CD4-positive, alpha-beta T cell treated with Interleukin-15 for 1 hour (primary cell): ENCODE measurements around the gene USP6NL.
"Not testable (repeated sequence)": the region's sequence is repeated elsewhere in the genome, so short reads cannot be mapped to it uniquely, and the experiment has no call there.

Source experiments
- DNase-seq: peaks from one replicate; pipeline ENCODE4 v3.0.0-alpha.2; 2020

Gene USP6NL

DNA sequence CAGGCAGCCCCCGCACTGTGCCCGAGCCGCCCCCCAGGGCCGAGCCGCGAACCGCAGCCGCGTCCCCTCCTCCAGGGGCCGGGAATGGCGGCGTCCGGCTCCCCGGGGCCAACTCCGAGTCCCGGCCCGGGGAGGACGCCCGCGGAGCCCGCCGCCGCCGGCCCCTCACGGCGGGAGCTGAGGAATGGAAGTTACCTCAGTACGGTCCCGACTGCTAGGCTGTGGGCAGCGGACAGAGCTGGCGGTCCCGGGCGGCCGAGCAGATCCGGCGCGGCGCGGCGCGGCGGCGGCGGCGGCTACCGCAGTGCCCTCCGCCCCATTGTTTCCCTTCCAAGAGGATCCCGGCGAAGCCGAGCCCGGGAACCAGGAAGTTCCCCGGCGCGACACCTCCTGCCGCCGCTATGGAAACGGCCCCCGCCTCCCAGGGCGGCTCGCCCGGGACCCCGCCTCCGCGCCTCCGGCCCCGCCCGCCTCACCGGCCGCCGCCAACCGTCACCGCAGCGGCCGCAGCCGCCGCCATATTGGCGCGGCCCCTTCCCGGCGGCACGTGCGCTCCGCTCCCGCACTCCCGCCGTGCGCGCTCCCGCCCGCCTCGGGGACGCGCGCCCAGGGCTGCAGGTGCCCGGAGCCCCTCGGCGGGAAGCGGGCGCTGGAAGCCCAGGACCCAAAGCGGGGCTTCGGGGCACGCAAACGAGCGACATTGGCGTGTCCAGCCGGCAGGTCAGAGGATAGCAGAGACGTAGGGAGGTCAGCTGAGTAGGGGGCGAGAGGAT, at the start of gene USP6NL:
TSS of gene USP6NL (minus strand) at position 403 of the 773 bp plus-strand sequence. CDS start 14,016 bp downstream, outside the sequence.
- peak; percentile 74 for DNase-seq

DNA sequence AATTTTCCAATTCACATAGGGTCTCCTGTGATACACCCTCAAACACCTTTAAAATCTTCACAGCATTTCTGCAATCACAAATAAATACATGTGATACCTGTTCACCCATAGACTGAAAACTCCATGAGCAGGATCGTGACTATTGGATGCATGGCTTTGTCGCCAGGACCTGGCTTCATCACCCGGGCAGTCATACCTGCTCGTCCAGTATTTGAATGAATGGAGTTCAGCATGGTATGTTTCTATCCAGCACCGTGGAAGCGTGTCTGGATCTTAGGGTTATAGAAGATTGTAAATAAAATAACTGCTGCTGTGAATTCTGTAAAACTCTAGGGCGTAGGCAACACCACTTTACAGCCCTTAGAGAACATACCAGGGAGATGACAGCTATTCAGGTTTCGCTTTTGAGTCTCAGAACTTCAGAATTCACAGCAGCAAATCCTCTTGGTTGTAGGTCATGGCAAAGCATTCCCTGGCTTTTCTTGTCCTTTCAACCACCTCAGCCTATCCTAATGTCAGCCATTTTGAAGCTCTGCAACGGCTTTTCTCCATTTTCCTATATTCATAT, 47.4 kb upstream of the USP6NL start:
- DNase-seq = no peak

- no peak for DNase-seq
These were observed 44.4 kb upstream of the USP6NL start for GRCh38 chr10:11655836-11656235.

DNA sequence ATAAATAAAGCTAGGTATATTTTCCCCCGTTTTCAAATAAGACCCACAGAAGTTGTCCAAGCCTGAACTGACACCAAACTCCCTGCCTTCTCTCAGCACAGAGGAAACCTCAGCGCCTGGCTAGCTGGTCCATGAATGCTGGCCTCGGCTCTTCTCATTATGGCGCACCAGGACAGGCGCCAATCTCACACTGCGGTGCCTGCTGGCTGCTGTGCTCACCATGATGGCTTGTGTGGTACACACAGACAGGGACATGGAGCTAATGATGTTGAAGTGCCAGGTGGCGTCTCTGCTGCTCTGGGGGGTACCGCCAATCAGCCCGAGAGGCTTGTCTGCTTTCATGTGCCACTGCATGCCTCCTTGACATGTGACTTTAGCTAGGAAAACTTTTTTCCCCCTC, 43.2 kb upstream of the USP6NL start:
- DNase-seq = no peak

DNA sequence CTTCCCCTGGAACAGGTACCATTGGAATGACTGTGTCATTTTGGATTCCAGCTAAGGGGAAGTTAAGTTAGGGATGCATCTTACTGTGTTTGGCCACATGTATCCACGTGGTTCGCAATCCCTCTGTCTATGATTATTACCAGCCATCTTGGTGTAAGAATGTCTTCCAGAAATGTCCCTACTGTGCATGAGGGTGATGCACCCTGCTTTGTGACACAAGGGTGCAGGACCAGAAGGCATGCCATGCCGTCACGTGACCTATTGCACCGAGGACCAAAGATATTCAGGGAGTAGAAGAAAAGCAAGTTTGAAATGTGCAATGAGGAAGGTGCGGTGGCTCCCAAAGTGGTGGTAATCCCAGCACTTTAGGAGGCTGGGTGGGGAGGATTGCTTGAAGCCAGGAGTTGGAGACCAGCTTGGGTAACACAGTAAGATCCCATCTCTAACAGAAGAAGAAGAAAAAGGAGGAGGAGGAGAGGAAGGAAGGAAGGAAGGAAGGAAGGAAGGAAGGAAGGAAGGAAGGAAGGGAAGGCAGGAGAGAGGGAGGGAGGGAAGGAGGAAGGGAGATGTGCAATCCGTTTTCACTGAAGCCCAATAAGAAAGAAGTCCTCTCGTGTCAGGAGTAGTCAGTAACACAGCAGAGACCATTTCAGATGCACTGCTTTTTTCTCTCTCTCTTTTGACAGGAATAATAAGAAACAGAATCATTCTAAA, 42.5 kb upstream of the USP6NL start:
- no peak for DNase-seq

GRCh38 chr10:11647676-11648075, 36.2 kb upstream of the USP6NL start:
- DNase-seq = no peak

DNA sequence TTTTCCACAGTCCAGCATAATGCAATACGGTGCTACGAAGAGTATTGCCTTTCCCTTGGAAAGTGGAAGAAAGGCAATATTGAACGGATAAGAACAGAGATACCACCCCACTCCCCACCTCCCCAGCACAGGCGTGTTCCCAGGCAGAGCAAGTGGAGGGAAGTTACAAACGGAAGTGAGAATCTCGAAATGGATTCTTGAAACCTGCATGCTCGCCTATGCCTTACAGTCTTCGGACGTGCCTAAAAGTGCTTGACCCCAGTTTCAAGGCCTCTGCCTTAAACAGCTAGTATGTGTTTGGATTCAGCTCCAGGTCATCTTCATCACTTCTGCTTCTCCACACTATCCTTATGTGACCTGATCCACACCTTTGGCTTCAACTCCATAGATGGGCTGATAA, 35.0 kb upstream of the USP6NL start:
- no peak for DNase-seq

- DNase-seq = no peak
These were observed 31.6 kb upstream of the USP6NL start for GRCh38 chr10:11643039-11643438.

DNA sequence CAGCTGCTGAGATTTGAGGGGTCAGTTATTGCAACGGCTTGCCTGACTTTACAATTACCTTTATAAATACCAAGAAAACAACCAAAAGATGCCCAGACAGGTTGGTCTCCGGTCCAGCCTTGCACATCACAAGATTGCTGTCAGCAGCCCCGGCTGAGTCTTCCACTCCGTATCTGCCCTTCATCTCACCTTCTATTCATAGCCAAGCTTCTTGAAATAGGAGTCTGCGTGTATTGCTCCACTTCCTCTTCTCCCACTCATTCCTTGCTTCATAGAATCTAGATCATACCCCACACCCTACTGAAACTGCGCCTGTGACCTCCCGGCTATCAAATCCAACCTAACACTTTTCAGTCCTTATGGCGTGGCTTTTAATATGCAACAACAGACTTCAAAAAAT, 31.1 kb upstream of the USP6NL start:
- no peak for DNase-seq

GRCh38 chr10:11639849-11640764, 28.7 kb upstream of the USP6NL start:
- DNase-seq = no peak

DNA sequence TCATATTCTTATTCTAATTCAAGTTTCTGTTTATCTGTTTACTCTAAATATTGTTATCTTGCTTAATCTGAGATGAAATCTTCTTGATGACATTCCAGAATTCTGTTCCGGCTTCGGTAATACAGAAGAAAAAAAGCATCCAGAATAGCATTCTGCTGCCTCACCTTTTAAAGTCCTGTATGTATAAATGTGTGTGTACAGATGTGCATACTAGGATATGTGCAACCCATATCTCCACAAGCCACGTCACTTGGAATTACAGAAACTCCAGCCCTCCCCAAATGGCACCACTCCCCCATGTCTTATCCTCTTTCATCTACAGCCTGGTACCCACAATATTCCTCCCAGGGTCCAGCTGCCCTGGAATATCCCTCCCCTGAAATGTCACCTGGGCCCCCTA, 27.9 kb upstream of the USP6NL start:
- no peak for DNase-seq

DNA sequence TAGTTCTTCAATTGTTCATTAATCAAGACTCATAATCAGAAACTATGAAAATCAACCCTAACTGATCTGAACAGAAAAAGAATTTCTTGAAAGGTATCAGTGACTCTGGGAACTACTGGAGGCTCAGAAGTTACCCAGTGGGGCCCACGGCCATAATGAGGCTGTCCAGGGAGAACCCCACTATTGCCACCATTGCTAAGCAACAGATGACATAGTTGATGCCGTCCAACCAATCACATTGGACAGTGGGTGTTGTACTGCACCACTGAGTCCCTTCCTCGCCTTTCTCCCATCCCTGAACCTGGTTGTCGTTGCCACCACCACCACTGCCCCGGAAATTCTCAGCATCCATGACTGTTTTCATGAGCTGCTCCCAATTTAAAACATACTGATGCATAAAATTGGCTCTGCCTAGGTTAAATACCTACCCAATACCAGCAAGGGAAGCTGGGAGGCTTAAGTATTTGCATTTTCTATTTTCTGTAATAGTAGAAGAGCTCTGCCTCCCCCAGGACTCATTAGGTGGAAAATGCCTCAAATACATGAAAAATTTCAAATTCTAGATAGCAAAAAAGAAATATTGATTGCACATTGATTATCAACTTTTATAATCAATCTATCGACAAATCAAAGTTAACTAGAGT, 26.7 kb upstream of the USP6NL start:
- DNase-seq = no peak

GRCh38 chr10:11636697-11637303, 25.4 kb upstream of the USP6NL start:
- DNase-seq = no peak

- no peak for DNase-seq
These were observed 20.6 kb upstream of the USP6NL start for GRCh38 chr10:11631890-11632587.

GRCh38 chr10:11631291-11631690, 19.8 kb upstream of the USP6NL start:
- DNase-seq = no peak

DNA sequence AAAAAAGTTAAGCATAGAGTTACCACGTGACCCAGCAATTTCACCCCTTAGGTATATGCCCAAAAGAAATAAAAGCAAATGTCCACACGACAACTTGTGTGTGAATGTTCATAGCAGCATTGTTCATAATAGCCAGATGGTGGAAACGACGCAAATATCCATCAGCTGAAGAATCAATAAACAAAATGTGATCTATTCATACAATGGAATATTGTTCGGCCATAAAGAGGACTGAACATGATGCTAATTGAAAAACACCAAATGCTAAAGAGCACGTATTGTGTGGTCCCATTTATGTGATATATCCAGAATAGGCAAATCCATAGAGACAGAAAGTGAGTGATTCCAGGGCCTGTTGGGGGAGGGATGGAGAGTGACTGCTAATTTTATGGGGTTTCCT, 18.3 kb upstream of the USP6NL start:
- no peak for DNase-seq

- DNase-seq = not testable (repeated sequence)
These were observed 16.5 kb upstream of the USP6NL start for GRCh38 chr10:11627941-11628340.

DNA sequence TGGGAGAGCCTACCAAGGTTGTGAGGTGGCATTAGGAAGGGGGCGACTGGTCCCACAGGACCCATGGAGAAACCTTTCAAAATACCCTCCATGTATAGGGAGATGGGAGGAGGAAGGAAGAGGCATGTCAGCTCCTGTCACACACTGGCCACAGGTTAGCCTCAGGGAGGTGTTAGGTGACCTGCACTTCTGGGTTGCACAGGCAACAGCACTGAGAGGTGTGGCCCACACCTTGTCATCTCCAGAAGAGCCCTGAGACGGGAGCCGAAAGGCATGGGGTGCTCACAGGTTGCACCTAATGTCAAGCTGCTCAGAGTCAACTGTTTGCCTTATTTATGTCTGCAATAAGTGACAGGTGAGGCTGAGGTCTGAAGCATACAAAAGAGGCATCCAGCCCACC, 14.6 kb upstream of the USP6NL start:
- DNase-seq = no peak

DNA sequence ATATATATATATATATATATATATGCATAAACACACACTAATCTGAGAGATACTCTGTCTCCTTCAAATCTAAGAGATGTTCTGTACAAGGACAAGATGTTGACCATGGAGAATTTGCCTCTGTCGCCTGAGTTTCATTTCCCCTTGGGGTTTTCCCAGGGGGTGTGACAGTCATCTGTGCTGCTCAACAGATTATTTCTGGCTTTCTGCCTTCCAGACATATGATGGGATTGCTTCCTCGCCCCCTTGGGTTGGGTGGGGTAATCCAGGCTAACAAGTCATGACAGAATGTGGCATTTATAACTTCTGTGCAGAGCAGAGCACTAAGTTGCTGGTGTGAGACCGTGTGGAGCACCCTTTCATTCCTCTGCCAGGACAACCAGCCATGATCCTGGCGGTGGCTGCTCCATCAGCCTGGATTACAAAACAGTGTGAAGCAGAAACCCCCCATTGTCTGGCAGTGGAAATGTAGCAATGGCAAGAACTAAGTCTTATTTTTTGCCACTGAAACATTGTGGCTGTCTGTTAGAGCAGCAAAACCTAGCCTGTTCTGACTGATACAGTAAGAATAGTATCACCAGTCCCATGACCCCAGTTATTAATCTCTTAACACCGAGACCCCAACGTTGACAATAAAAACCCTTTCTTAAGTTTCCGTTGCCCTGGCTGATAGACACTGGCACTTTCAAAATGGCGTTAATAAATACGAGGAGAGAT, 13.7 kb upstream of the USP6NL start:
- DNase-seq = peak; percentile 71

GRCh38 chr10:11617233-11617632, 5.8 kb upstream of the USP6NL start:
- no peak for DNase-seq

DNA sequence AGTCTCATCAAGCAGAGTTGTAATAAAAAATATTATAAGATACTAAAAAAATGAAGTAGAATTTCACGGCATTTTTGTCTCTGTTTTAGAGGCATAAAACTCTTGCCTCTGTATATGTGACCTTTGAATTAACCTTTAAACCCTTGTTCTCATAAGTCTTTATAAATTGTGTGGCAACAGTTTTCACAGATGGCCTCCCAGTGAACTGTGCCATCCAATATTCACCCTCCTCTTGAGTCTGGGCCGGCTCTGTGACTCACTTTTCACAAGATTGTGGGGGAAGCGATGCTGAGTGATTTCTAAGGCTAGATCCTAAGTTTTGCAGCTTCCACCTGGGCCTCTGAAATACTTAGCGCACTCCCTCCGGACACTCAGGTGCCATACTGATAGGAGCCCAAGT, 4.6 kb upstream of the USP6NL start:
- no peak for DNase-seq
